GM18858 (cell line): ENCODE measurements around the gene BFSP2.
"Not testable (repeated sequence)": the region's sequence is repeated elsewhere in the genome, so short reads cannot be mapped to it uniquely, and the experiment has no call there.

ENCODE experiments used
- ATAC-seq: cut with Tn5 transposase; IDR thresholded peaks from one replicate; pipeline ENCODE4 v1.9.1; 2021; ENCODE audit not compliant: unreplicated experiment

The BFSP2 gene

DNA sequence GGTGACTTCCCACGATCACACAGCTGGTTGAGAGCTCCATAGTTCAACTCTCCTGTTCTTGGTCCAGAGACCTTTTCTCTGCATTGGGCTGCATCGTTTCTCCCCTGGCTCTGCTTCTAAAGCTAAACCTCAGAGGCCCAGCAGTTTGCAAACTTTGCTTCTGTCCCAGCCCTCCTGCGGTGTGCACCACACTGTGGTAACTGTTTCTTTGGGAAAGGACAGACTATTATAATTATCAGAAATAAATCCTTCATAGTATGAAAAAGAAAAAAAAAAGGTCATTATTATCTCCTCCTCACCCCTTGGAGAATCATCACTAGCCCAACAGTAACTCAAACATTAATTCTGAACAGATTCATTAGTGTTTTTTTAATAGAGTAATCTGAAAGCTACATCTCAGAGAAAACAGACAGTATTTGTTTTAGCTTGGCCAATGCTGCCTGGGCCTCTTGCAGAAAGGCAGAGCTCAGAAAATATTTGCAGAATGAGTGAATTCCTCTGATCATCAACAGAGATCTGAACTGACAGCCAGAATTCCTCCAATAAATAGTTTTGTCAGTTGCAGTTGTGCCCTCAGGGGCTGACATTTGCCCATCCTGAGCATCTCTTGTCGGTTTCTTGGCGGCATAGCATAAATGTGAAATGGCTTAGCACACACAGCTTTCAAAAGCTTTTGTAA lies 52.9 kb downstream of the BFSP2 start:
- no peak for ATAC-seq

DNA sequence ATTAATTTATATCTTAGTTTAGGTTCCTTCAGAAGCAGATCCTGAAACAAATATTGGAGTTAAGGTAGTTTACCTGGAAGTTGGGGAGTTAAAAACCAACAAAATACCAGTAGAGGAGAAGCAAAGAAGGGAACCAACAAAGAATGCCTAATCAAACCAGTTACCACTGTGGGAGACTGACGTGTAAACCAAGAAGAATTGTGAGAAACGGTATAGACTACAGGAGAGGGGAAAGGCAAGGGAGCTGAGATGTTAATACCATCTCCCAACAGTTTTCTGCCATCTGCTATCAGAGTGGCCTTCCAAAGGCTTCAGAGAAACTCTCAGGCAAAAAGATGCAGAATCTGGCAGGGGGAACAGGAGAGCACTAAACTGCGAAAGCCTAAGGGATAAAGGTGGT lies 53.5 kb downstream of the BFSP2 start:
- no peak for ATAC-seq

GRCh38 chr3:133455281-133455680 lies 55.4 kb downstream of the BFSP2 start:
- no peak for ATAC-seq

DNA sequence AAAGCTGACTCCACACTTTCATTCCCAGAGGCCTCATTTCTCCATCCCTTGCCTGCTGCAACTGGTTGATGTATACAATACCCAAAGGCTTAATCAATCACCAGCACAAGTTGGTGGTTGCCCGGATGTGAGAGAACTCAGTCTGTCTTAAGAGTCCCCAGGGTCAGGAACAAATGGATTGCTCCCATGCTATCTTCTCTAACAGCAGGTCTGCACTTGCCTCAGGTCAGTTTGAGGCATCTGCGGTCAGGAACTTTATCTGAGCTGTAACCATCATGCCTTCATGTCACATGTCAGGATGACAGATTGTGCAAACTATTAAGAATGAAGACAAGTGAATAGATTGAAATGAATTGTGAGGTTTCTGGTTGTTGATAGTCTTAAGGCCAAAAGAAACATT lies 56.1 kb downstream of the BFSP2 start:
- no peak for ATAC-seq

DNA sequence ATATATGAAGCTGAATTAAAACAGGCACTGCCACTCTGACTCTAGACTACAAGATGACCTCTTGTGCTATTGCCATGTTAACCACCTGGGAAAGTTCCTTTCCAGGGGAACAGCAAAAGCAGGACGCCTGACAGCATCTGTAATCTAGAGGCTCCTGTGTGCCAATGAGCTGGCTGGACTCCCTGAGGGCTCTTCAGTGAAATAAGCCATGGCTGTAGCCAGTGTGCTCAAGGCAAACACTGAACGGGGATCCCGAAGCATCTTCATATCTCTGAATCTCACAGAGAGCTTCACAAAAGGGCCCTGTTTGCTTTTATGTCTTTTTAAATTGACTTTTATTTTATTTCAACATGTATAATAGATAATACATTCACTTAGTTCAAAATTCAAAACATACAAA lies 57.2 kb downstream of the BFSP2 start:
- ATAC-seq: no peak

GRCh38 chr3:133457465-133458067 lies 57.7 kb downstream of the BFSP2 start:
- no peak for ATAC-seq

- ATAC-seq: no peak
Observed at GRCh38 chr3:133459400-133459799, 59.5 kb downstream of the BFSP2 start.

DNA sequence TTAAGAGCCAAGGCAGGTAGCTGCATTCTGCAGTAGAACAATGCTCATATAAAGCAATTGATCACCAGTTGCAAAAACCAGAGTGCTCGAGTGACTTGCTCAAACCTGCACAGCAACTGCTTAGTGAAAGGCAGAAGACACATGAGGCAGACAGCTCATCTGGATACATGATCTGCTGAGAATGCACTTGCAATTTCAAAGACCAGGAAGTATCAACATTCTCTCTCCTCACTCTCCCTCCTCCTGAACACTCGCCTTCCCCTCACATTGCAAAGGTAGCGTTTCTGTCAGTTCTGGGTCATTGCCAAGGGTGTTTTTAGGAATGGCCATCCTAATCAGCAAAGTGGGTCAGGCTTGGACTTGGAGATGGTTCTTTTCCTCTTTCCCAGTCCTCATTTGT lies 61.0 kb downstream of the BFSP2 start:
- ATAC-seq: no peak

DNA sequence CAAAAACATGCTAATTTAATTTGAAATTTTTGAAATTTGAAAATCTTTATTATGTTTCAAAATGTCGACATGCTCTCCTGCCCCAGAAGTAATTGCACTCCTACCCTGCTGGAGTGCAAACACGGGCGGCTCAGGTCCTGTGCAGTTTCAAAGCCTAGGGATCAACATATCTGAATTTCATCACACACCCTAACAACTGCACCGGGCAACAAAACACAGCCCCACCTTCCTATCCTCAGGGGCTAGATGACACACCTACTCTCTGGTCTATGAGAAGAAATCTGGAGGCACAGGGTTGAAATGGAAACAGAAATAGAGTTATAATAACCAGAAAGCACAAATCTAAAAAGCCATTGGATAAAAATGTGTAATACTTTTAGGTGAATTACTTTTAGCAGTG lies 61.4 kb downstream of the BFSP2 start:
- ATAC-seq: no peak

- no peak for ATAC-seq
Observed at GRCh38 chr3:133463347-133463860, 63.5 kb downstream of the BFSP2 start.

GRCh38 chr3:133464573-133464972 lies 64.7 kb downstream of the BFSP2 start:
- ATAC-seq: no peak

DNA sequence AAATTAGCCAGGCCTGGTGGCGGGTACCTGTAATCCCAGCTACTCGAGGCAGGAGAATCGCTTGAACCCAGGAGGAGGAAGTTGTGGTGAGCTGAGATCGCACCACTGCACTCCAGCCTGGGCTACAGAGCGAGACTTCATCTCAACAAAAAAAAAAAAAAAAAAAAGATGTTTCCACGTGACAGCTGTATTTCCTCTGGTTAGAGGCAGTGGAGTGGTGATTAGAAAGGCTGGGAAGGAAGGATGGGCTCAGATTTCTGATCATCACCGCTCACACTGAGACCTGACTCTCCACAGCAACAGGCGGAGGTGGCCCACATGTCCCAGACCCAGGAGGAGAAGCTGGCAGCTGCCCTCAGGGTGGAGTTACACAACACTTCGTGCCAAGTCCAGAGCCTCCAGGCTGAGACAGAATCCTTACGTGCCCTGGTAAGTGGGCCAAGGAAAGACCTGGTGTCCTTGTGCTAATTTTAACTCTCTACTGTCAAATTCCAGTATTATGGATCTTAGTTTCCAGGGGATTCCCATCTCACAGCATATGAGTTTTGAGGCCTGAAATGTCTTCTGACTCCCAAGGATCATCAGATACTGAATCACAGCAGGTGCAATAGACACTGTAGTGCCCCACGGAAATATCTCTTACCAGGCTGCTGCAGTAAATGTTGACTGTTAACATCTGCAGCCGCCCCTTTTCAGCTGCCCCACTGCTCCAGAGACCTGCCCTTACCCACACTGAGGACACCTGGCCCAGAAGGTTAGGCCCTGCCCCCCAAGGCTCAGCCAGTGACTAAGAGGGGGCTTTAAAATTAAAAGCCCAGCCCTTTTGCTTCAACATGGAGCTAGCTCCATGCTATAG lies 66.9 kb downstream of the BFSP2 start:
- no peak for ATAC-seq

- no peak for ATAC-seq
Observed at GRCh38 chr3:133467780-133468179, 67.9 kb downstream of the BFSP2 start.

DNA sequence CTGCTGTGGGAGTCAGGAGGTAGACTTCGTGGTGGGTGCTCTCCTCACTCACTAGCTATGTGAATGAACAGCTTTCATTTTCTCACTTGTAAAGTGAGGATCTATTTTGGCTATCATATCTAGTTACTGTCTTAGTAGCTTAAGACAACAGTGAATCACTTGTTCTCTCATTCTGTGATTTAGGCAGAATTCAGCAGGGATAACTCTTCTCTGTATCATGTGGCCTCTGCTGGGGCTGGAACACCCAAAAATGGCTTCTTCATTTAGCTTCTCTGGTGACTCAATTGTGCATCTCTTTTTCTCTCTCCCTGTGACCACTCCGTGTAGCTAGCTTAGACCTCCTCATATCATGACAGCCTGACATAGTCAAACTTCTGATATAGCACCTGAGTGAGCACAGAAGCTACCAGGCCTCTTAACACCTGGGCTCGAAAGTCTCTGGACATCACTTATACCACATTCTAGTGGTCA lies 68.4 kb downstream of the BFSP2 start:
- ATAC-seq: no peak

DNA sequence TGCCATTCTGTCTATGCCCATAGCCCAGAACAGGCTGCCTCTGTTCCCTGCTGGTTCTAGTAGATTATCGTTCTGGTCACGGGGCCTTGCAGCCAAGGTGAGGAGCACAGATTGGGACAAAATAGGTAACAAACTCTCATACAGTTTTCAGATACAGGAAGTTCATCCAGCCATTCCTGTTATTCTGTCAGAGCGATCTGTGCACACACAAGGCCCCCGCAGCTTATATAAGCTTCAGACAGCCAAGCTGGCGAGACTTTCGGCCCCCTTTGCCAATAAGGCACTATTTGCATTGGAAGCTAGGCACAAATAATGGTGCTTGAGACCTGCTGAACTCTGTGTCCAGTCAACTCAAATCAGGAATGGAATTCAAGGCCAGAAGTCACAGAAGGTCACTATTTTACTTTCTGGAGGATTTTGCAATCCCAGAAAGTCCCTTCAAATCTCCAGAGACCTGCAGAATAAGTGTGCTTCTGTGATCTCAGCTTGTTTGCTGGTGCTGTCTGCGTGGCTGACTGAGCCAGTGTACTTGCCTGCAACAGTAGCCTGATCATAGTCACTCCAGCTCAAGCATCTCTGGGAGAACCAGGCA lies 69.4 kb downstream of the BFSP2 start:
- no peak for ATAC-seq

DNA sequence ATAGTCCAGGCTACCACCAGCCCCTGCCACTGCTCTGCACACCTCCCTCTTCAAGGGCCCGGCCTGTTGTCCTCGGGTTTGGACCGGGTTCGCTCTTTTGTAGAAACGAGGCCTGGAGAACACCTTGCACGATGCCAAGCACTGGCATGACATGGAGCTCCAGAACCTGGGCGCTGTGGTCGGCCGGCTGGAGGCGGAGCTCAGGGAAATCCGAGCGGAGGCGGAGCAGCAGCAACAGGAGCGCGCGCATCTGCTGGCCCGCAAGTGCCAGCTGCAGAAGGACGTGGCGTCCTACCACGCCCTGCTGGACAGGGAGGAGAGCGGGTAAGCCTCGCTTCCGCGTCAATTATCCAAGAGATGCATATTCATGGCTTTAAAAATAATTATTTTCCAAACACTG lies 72.4 kb downstream of the BFSP2 start:
- ATAC-seq: no peak

GRCh38 chr3:133472889-133473288 lies 73.0 kb downstream of the BFSP2 start:
- no peak for ATAC-seq

DNA sequence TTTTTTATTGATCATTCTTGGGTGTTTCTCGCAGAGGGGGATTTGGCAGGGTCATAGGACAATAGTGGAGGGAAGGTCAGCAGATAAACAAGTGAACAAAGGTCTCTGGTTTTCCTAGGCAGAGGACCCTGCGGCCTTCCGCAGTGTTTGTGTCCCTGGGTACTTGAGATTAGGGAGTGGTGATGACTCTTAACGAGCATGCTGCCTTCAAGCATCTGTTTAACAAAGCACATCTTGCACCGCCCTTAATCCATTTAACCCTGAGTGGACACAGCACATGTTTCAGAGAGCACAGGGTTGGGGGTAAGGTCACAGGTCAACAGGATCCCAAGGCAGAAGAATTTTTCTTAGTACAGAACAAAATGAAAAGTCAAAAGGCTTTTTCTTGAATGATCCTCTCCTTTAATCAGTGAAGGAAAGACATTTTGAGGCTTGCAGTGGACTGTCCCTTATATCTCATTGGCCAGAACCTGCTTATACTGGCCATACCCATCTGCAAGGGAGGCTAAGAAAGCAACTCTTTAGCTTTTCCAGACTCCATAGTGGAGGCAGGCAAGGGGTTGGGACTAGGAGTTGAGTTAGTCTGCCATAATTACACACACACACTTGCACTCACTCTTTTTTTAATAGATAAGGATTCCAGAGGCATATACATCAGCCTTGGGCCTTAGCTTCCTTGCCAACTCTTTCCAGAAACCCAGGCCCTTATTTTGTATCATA lies 73.8 kb downstream of the BFSP2 start:
- ATAC-seq: not testable (repeated sequence)

GRCh38 chr3:133474251-133474801 lies 74.5 kb downstream of the BFSP2 start:
- no peak for ATAC-seq

DNA sequence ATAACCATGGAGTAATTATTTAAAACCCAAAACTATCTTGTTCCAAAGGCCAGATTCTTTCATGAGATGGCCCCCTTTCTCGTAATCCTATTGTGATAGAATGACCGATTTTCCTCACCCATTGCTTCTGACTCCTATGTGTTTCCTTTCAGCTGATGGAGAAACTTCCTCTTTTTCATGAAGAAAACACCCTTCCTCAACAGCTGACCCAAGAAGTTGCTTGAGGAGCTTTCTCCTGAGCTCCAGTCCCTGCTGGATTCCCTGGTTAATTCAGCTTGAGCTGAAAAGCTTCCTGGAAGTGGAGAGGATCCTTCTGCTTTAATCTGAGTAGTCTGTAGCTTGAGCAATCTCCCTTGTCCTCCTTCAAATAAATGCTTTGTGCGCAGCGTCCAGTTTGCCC lies 75.0 kb downstream of the BFSP2 start:
- no peak for ATAC-seq
